HepG2 (cell line): ENCODE data around the gene R3HDM4. TPM values are rescaled to one million over a fixed set of nuclear protein-coding genes. Genes with fewer than 3 reads are reported as not detected.

Source experiments
- AKAP8 ChIP-seq: sonication (generic); formaldehyde crosslinking; IDR thresholded peaks from 2 replicates; pipeline ENCODE4 v1.5.1; 2020; ENCODE audit warnings: mild to moderate bottlenecking, missing genetic modification reagents
- CBX1 ChIP-seq: IDR thresholded peaks from one replicate; pipeline ENCODE4 v1.6.1; 2016; ENCODE audit warnings: antibody characterized with exemption, low read depth
- ELF3 ChIP-seq: IDR thresholded peaks from 2 replicates; pipeline ENCODE4 v1.6.1; 2016; ENCODE audit warnings: missing genetic modification reagents, missing compliant biosample characterization
- GABPB1 ChIP-seq: IDR thresholded peaks from 2 replicates; pipeline ENCODE4 v1.6.1; 2016; ENCODE audit warnings: mild to moderate bottlenecking, missing genetic modification reagents, moderate library complexity, missing compliant biosample characterization
- GFI1 ChIP-seq: sonication (generic); formaldehyde crosslinking; IDR thresholded peaks from 2 replicates; pipeline ENCODE4 v1.5.0; 2020; ENCODE audit warnings: missing genetic modification reagents, mild to moderate bottlenecking, borderline replicate concordance
- HMG20A ChIP-seq: IDR thresholded peaks from 2 replicates; pipeline ENCODE4 v1.6.1; 2016; ENCODE audit warnings: borderline replicate concordance
- HNF4G ChIP-seq, 2 experiments: sonication (generic) in 1 of 2; formaldehyde crosslinking in 1 of 2; IDR thresholded peaks; 2 replicates each; pipeline versions ENCODE4 v1.4.0 to v1.6.1; 2011 to 2020; ENCODE audit warnings: borderline replicate concordance in 2 of 2, low read depth in 2 of 2, mild to moderate bottlenecking in 2 of 2, low read length in 1 of 2, missing genetic modification reagents in 1 of 2, moderate library complexity in 1 of 2
- KDM5B ChIP-seq: sonication (generic); formaldehyde crosslinking; IDR thresholded peaks from 2 replicates; pipeline ENCODE4 v1.4.0; 2020; ENCODE audit warnings: missing genetic modification reagents, mild to moderate bottlenecking, borderline replicate concordance
- PAWR ChIP-seq: sonication (generic); formaldehyde crosslinking; IDR thresholded peaks from 2 replicates; pipeline ENCODE4 v1.4.0; 2020; ENCODE audit warnings: missing genetic modification reagents, mild to moderate bottlenecking, borderline replicate concordance
- POLR2AphosphoS2 ChIP-seq: IDR thresholded peaks from 2 replicates; pipeline ENCODE4 v1.6.1; 2011; ENCODE audit warnings: low read depth, low read length, improper control_type of control experiment
- ZFP82 ChIP-seq: sonication (generic); formaldehyde crosslinking; IDR thresholded peaks from 2 replicates; pipeline ENCODE4 v1.5.1; 2020; ENCODE audit warnings: mild to moderate bottlenecking, missing genetic modification reagents, borderline replicate concordance
- ZMAT3 ChIP-seq: sonication (generic); formaldehyde crosslinking; conservative IDR thresholded peaks from 2 replicates; pipeline ENCODE4 v1.7.0; 2021; ENCODE audit warnings: missing genetic modification reagents
- ZNF101 ChIP-seq: sonication (generic); formaldehyde crosslinking; IDR thresholded peaks from 2 replicates; pipeline ENCODE4 v1.4.0; 2020; ENCODE audit warnings: mild to moderate bottlenecking, low read depth, missing genetic modification reagents, borderline replicate concordance
- ZNF274 ChIP-seq: sonication (generic); formaldehyde crosslinking; IDR thresholded peaks from 2 replicates; pipeline ENCODE4 v1.5.1; 2020; ENCODE audit warnings: mild to moderate bottlenecking, missing genetic modification reagents
- ZNF343 ChIP-seq: sonication (generic); formaldehyde crosslinking; IDR thresholded peaks from 2 replicates; pipeline ENCODE4 v1.4.0; 2020; ENCODE audit warnings: mild to moderate bottlenecking, missing genetic modification reagents
- ZNF501 ChIP-seq: sonication (generic); formaldehyde crosslinking; IDR thresholded peaks from 2 replicates; pipeline ENCODE4 v1.5.1; 2020; ENCODE audit warnings: mild to moderate bottlenecking, moderate library complexity, missing genetic modification reagents
- ZNF510 ChIP-seq: sonication (generic); formaldehyde crosslinking; IDR thresholded peaks from 2 replicates; pipeline ENCODE4 v1.4.0; 2020; ENCODE audit warnings: low read depth, mild to moderate bottlenecking, missing genetic modification reagents
- ZNF616 ChIP-seq: sonication (generic); formaldehyde crosslinking; IDR thresholded peaks from 2 replicates; pipeline ENCODE4 v1.5.0; 2020; ENCODE audit warnings: low read depth, mild to moderate bottlenecking, missing genetic modification reagents
- ZNF646 ChIP-seq: sonication (generic); formaldehyde crosslinking; IDR thresholded peaks from 2 replicates; pipeline ENCODE4 v1.9.0; 2021; ENCODE audit warnings: mild to moderate bottlenecking, missing genetic modification reagents
- ZNF780A ChIP-seq: sonication (generic); formaldehyde crosslinking; IDR thresholded peaks from 2 replicates; pipeline ENCODE4 v1.8.0; 2022; ENCODE audit warnings: mild to moderate bottlenecking, missing genetic modification reagents, moderate library complexity
- ZNF83 ChIP-seq: sonication (generic); formaldehyde crosslinking; IDR thresholded peaks from 2 replicates; pipeline ENCODE4 v1.4.0; 2020; ENCODE audit warnings: missing genetic modification reagents, mild to moderate bottlenecking, borderline replicate concordance
- polyA plus RNA-seq, 8 experiments: library from polyadenylated mRNA; depleted of rRNA in 3 of 8; stranded (reverse) in 7 of 8; unstranded in 1 of 8; fragments of >200 nt; fragmentation: Illumina TruSeq in 4 of 8; extraction: Trizol in 4 of 8; gene quantifications; 2 replicates each; pipeline versions ENCODE4 v1.2.1 to v1.2.3, GENCODE V29; 2011 to 2016; ENCODE audit warnings: low read depth in 4 of 8, missing spikeins in 1 of 8, mixed read lengths in 1 of 8; ENCODE audit not compliant: insufficient read depth in 1 of 8
- total RNA-seq, 5 experiments: library from RNA; depleted of rRNA; stranded (reverse); fragments of >200 nt; fragmentation: Illumina TruSeq; extraction: Trizol; gene quantifications; 2 replicates each; pipeline ENCODE4 v1.2.3, GENCODE V29; 2016; ENCODE audit warnings: low read depth in 1 of 5
- TF ChIP-seq, protein P1 (sequence below): IDR thresholded peaks from 2 replicates; pipeline ENCODE4 v1.6.1; 2018; ENCODE audit warnings: missing genetic modification reagents
- TF ChIP-seq, protein P2 (sequence below): IDR thresholded peaks from 2 replicates; pipeline ENCODE4 v1.6.1; 2016

The R3HDM4 gene
- total and polyA plus RNA-seq, 2 of the 13 experiments (the other 11 are each of a cell fraction or from before 2014, with no cell fraction given): 26.2 to 26.9 TPM

DNA sequence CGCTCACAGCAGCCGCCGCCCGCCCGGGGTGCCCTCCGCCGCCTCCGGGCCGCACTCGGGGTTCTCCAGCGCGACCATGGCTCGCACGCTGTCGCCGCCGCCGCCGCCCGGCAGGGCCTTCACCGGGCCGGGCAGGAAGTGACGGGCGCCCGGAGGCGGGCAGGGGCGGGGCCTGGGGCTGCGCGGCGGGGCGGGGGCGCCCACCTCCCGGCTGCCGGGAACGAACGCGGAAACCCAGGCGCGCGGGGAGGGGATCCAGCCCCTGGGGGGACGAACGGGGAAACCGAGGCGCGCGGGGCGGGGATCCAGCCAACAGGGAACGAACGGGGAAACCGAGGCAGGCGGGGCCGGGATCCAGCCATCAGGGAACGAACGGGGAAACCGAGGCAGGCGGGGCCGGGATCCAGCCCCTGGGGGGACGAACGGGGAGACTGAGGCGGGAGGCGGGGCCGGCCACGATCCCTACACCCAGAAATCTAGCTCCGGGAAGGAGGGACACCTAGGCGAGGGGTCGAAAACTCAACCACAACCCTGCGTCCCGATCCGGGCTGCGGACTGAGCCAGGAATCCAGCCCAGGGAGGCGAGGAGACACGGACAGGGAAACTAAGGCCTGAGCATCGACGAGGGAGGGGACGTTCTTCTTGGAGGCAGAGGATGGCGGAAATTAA is at the start of gene R3HDM4 (continued):
- TF ChIP-seq, protein P1, sequence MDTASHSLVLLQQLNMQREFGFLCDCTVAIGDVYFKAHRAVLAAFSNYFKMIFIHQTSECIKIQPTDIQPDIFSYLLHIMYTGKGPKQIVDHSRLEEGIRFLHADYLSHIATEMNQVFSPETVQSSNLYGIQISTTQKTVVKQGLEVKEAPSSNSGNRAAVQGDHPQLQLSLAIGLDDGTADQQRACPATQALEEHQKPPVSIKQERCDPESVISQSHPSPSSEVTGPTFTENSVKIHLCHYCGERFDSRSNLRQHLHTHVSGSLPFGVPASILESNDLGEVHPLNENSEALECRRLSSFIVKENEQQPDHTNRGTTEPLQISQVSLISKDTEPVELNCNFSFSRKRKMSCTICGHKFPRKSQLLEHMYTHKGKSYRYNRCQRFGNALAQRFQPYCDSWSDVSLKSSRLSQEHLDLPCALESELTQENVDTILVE (CRISPR knock-in tag): no peak; the same call in 1 of the 2 replicates
- TF ChIP-seq GABPB1 (CRISPR knock-in tag) (peak; percentile 84), CBX1 (no peak), ZNF616 (CRISPR knock-in tag) (no peak), KDM5B (CRISPR knock-in tag) (peak; percentile 36), PAWR (CRISPR knock-in tag) (no peak), ZNF274 (no peak; the same call in 1 of the 2 replicates), ZFP82 (no peak), ZNF646 (CRISPR knock-in tag) (no peak), HNF4G (IDR thresholded peaks at IDR 0.05; ENCODE audit: borderline replicate concordance, low read depth, low read length) (no peak), HNF4G (CRISPR knock-in tag; IDR thresholded peaks at IDR 0.05; ENCODE audit: borderline replicate concordance, low read depth) (no peak), ZMAT3 (peak; percentile 71; the same call in 1 of the 2 replicates), AKAP8 (CRISPR knock-in tag) (no peak), HMG20A (CRISPR knock-in tag) (no peak), ZNF343 (CRISPR knock-in tag) (0 out of 2 replicates have a peak, but pooled peaks have one; percentile 20), ZNF510 (no peak), POLR2AphosphoS2 (no peak), GFI1 (CRISPR knock-in tag) (no peak), ZNF780A (no peak), ZNF101 (CRISPR knock-in tag) (no peak), ELF3 (CRISPR knock-in tag) (peak; percentile 13; the same call in 1 of the 2 replicates), ZNF501 (CRISPR knock-in tag) (0 out of 2 replicates have a peak, but pooled peaks have one; percentile 40), ZNF83 (CRISPR knock-in tag) (no peak)
- TF ChIP-seq, protein P2, sequence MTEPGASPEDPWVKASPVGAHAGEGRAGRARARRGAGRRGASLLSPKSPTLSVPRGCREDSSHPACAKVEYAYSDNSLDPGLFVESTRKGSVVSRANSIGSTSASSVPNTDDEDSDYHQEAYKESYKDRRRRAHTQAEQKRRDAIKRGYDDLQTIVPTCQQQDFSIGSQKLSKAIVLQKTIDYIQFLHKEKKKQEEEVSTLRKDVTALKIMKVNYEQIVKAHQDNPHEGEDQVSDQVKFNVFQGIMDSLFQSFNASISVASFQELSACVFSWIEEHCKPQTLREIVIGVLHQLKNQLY (CRISPR knock-in tag): no peak
